ENCODE measurements around the gene TBC1D14. TPM values are rescaled to one million over a fixed set of nuclear protein-coding genes. Genes with fewer than 3 reads are reported as not detected.

TBC1D14 gene
- total and polyA plus RNA-seq, 10 of the 15 experiments (the other 5 are each of a cell fraction or from before 2014, with no cell fraction given): 0.87 to 39.3 (median 30.1) TPM

DNA sequence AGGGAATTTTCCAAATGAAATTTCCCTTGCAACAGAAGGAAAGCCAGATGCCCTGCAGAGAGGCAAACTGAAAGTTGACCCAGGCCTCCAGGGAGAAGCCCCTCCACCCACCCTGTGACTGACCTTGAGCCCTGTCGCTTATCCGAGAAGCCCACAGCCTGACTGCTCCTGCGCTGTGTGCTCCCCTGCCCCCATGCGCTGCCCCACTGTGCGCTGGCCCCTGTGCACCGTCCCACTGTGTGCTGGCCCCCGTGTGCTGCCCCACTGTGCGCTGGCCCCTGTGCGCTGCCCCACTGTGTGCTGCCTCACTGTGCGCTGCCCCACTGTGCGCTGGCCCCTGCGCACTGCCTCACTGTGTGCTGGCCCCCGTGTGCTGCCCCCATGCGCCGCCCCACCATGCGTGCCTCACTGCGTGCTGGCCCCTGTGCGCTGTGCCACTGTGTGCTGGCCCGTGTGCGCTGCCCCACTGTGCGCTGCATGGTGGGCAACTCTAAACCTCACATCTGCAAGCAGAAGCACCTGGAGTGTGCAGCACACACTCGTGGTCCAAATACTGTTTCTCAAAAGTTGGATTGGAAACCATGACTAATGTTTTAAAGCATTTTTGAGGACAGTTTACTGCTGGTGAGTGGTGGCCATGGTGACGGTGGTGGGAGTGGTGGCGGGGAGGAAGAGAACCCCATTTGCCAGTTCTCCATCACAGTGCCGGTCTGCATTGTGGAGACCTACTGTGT is 166.5 kb downstream of the TBC1D14 start:
- Histone ChIP-seq H3K4me3 (no peak overlapping the region), H2AFZ (ENCODE audit: control insufficient read depth, low read depth, low read length) (no peak overlapping the region), H3K9me3 (replicated peaks; ENCODE audit: control insufficient read depth, insufficient read depth, low read length) (no peaks in the 10 kb centered on the region), H3K4me1 (ENCODE audit: control insufficient read depth, insufficient read depth, low read length) (no peaks in the 10 kb centered on the region), H3K36me3 (ENCODE audit: control insufficient read depth in 2 of 2, insufficient read depth in 2 of 2, low read length in 1 of 2) (no peaks in the 10 kb centered on the region), H3K27me3 (replicated peaks in 1 of 2; ENCODE audit: control insufficient read depth in 2 of 2, insufficient read depth in 2 of 2, low read length in 1 of 2) (no peaks in the 10 kb centered on the region; a peak in 1 of 4 replicates), H3K4me2 (ENCODE audit: control insufficient read depth, insufficient read depth) (no peak overlapping the region), H3K27ac (ENCODE audit: control insufficient read depth, insufficient read depth) (no peak overlapping the region), H4K20me1 (ENCODE audit: control insufficient read depth, insufficient read depth) (no peaks in the 10 kb centered on the region), H3K9ac (ENCODE audit: control insufficient read depth, insufficient read depth, low read length) (no peak overlapping the region), H3K79me2 (ENCODE audit: control insufficient read depth, insufficient read depth, low read length) (no peaks in the 10 kb centered on the region)
- 85% methylated on average over 23 of the region's 25 CpGs for WGBS (ENCODE audit: insufficient coverage, insufficient replicate concordance, low lambda C conversion rate, missing lambda C conversion rate)
- ATAC-seq (no peak), DNase-seq (ENCODE audit: low read depth, low spot score) (no peak), FAIRE-seq (no peak)
- POLR2A ChIA-PET: interaction anchor here (0.5 kb wide), 1 partner anchor 33 kb away, joined by 3 read pairs; the partner anchor contains the start of gene TADA2B
- SMC1A ChIA-PET (ENCODE audit: uncharacterized antibody, unreplicated experiment): no interaction called here
- TF ChIP-seq DPF2 (IDR thresholded peaks at IDR 0.05) (0 out of 2 replicates have a peak, but pooled peaks have one; percentile 86), ETV6 (conservative IDR thresholded peaks at IDR 0.05 in 1 of 2, IDR thresholded peaks at IDR 0.05 in 1 of 2; ENCODE audit: borderline replicate concordance in 1 of 2, low read depth in 1 of 2) (no peak), ZBED1 (IDR thresholded peaks at IDR 0.05; ENCODE audit: borderline replicate concordance) (no peak), FOXM1 (IDR thresholded peaks at IDR 0.05; ENCODE audit: low read depth, low read length) (no peak), EP300 (IDR thresholded peaks at IDR 0.05; ENCODE audit: borderline replicate concordance in 1 of 2, control insufficient read depth in 1 of 2, low read depth in 2 of 2, low read length in 2 of 2) (no peak), MXI1 (IDR thresholded peaks at IDR 0.05; ENCODE audit: low read depth, low read length) (no peak), CBX5 (IDR thresholded peaks at IDR 0.05; ENCODE audit: low read depth) (no peak)
- RAD21 ChIA-PET (ENCODE audit: unreplicated experiment): no interaction called here
- in situ Hi-C loops (cut with MboI): no loop called here
- no TSS peak for BruUV-seq (replicated peaks)
- intact Hi-C loops (cut with micrococcal nuclease; ENCODE audit: unreplicated experiment): no loop called here
- CTCF ChIA-PET: no interaction called here

DNA sequence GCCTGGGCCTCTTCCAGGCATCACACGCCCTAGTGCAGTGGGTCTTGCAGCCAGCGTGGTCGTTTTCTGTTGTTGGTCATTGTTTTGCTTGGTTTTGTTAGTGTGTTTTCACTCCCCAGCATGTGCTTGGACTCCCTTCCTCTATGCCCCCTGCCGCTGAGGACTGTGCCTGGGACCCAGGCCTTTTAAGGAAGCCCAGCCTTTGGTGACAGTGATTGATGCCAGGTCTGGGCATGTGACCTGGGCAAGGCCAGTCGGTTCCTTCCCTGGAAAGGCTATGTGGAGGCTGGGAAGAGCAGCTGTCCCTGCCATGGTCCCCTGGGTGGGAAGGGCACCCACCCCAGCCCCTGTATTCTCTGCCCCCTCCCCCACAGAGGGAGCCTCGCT is 167.1 kb downstream of the TBC1D14 start:
- H3K9ac ChIP-seq (ENCODE audit: control insufficient read depth, insufficient read depth, low read length): no peak overlapping the region
- CTCF ChIA-PET: no interaction called here
- RAD21 ChIA-PET (ENCODE audit: unreplicated experiment): no interaction called here
- DNase-seq (ENCODE audit: low read depth, low spot score): no peak
- H4K20me1 ChIP-seq (ENCODE audit: control insufficient read depth, insufficient read depth): no peaks in the 10 kb centered on the region; the same call in 1 of the 2 replicates
- no peak overlapping the region for H3K4me2 ChIP-seq (ENCODE audit: control insufficient read depth, insufficient read depth)
- H3K27me3 ChIP-seq (replicated peaks in 1 of 2; ENCODE audit: control insufficient read depth in 2 of 2, insufficient read depth in 2 of 2, low read length in 1 of 2): no peaks in the 10 kb centered on the region
- FAIRE-seq: no peak
- SMC1A ChIA-PET (ENCODE audit: uncharacterized antibody, unreplicated experiment): no interaction called here
- no peak overlapping the region for H3K27ac ChIP-seq (ENCODE audit: control insufficient read depth, insufficient read depth)
- POLR2A ChIA-PET: no interaction called here
- 50% methylated on average over 6 of the region's 6 CpGs for WGBS (ENCODE audit: insufficient coverage, insufficient replicate concordance, low lambda C conversion rate, missing lambda C conversion rate)
- no peaks in the 10 kb centered on the region for H3K79me2 ChIP-seq (ENCODE audit: control insufficient read depth, insufficient read depth, low read length)
- no TSS peak for BruUV-seq (replicated peaks)
- intact Hi-C loops (cut with micrococcal nuclease; ENCODE audit: unreplicated experiment): no loop called here
- no peaks in the 10 kb centered on the region for H3K36me3 ChIP-seq (ENCODE audit: control insufficient read depth in 2 of 2, insufficient read depth in 2 of 2, low read length in 1 of 2)
- H2AFZ ChIP-seq (ENCODE audit: control insufficient read depth, low read depth, low read length): no peak overlapping the region
- in situ Hi-C loops (cut with MboI): no loop called here
- no peaks in the 10 kb centered on the region for H3K4me1 ChIP-seq (ENCODE audit: control insufficient read depth, insufficient read depth, low read length)
- H3K9me3 ChIP-seq (replicated peaks; ENCODE audit: control insufficient read depth, insufficient read depth, low read length): no peaks in the 10 kb centered on the region
- ATAC-seq: no peak
- H3K4me3 ChIP-seq: no peak overlapping the region
- no peak for TF ChIP-seq EZH2 (IDR thresholded peaks at IDR 0.05; ENCODE audit: borderline replicate concordance, control insufficient read depth, low read depth, low read length)
- no peak for TF ChIP-seq SPI1 (IDR thresholded peaks at IDR 0.05; ENCODE audit: borderline replicate concordance, insufficient read depth, low read depth, low read length)
- TF ChIP-seq NFYB (IDR thresholded peaks at IDR 0.05; ENCODE audit: insufficient read depth, low read depth, low read length): no peak
- TF ChIP-seq EP300 (IDR thresholded peaks at IDR 0.05; ENCODE audit: borderline replicate concordance in 1 of 2, control insufficient read depth in 1 of 2, low read depth in 2 of 2, low read length in 2 of 2): no peak
- no peak for TF ChIP-seq MTA2 (IDR thresholded peaks at IDR 0.05; ENCODE audit: low read depth)
- no peak for TF ChIP-seq POLR2AphosphoS2 (IDR thresholded peaks at IDR 0.05; ENCODE audit: low read depth, low read length)
- no peak for TF ChIP-seq KAT2A (conservative IDR thresholded peaks at IDR 0.05; ENCODE audit: control insufficient read depth, low read depth, low read length)
- TF ChIP-seq YY1 (IDR thresholded peaks at IDR 0.05; ENCODE audit: low read depth, low read length): no peak
- no peak for TF ChIP-seq HCFC1 (IDR thresholded peaks at IDR 0.05; ENCODE audit: low read length)
- TF ChIP-seq, protein P1, sequence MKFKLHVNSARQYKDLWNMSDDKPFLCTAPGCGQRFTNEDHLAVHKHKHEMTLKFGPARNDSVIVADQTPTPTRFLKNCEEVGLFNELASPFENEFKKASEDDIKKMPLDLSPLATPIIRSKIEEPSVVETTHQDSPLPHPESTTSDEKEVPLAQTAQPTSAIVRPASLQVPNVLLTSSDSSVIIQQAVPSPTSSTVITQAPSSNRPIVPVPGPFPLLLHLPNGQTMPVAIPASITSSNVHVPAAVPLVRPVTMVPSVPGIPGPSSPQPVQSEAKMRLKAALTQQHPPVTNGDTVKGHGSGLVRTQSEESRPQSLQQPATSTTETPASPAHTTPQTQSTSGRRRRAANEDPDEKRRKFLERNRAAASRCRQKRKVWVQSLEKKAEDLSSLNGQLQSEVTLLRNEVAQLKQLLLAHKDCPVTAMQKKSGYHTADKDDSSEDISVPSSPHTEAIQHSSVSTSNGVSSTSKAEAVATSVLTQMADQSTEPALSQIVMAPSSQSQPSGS (IDR thresholded peaks at IDR 0.05; ENCODE audit: low read length): no peak
- TF ChIP-seq RAD51 (IDR thresholded peaks at IDR 0.05): no peak
